ENCODE measurements around the gene LRRC75A. TPM values are rescaled to one million over a fixed set of nuclear protein-coding genes. Genes with fewer than 3 reads are reported as not detected.

LRRC75A gene
- total and polyA plus RNA-seq, 2 of the 8 experiments (the other 6 are each of a cell fraction or from before 2014, with no cell fraction given) = 9.7 to 9.9 TPM

DNA sequence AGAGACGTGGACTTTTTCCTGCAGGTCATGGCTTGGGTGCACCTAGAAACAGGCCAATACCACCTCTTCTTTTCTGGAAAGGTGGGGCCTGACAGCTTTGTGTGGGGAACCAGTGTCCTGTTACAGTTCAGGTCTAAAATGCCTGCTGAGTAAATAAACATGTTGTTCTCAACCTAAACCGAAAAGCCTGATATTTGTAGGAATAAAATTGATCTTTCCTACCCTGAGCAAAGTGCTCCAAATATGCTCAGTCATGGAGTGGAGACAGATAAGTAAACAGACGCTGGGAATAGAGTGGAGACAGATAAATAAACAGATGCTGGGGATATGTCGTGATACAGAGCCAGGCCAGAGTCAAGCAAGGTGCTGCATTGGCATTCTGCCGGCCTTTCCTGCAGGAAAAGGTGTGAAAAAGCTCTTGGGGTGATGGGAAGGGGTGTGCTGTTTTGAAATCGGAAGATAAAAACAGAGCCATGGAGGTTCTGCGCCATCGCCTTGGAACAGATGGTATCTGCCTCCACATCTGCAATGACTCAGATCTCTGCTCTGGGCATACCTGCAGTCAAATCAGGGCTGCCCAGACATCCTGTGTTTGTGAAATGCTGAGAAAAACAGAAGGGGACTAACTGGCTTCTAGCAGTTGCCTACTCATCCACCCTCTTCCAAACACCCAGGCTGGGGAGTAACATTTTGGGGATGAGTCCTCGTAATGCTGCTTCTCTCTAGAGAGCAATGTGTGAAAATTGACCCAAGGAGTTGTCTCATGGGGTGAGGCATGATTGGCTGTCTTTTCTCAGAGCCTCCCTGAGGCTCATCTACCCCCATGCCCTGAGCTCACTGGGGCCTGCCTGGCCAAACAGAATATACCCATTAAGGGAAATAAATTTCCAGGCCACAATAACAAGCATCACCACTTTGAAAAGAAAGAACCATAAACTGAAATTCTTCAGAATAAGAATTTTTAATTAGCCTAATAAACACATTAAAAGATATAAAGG lies 93.4 kb downstream of the LRRC75A start:
- no peak overlapping the region for H3K4me2 ChIP-seq (ENCODE audit: insufficient read depth in 1 of 2, low read depth in 2 of 2, low read length in 2 of 2)
- no peaks in the 10 kb centered on the region for H3K79me1 ChIP-seq (ENCODE audit: low read depth, low read length)
- no peak overlapping the region; the same call in 1 of the 2 replicates for H4K8ac ChIP-seq (ENCODE audit: extremely low read depth, insufficient read depth, low read length)
- no peaks in the 10 kb centered on the region for H3K23me2 ChIP-seq (ENCODE audit: low read depth, low read length)
- H2BK120ac ChIP-seq (replicated peaks; ENCODE audit: low read depth, low read length) = no peak overlapping the region
- CTCF ChIA-PET (ENCODE audit: partially characterized antibody) = interaction anchor here (0.9 to 1.0 kb wide), 2 partner anchors 19 to 43 kb away, joined by 3 to 4 read pairs; no protein-coding TSS in a partner anchor
- H3K23ac ChIP-seq (ENCODE audit: insufficient read length) = no peak overlapping the region
- H4K20me1 ChIP-seq (replicated peaks in 1 of 2; ENCODE audit: control insufficient read depth in 1 of 2, insufficient read depth in 2 of 2, low read length in 2 of 2) = no peaks in the 10 kb centered on the region
- no peaks in the 10 kb centered on the region for H3K27me3 ChIP-seq (replicated peaks in 1 of 4; ENCODE audit: control insufficient read depth in 3 of 4, extremely low read depth in 1 of 4, insufficient read depth in 3 of 4, low read length in 3 of 4)
- H3K79me2 ChIP-seq (ENCODE audit: control insufficient read depth in 1 of 2, insufficient read depth in 2 of 2, low read length in 2 of 2) = no peaks in the 10 kb centered on the region
- no peak overlapping the region for H2BK12ac ChIP-seq (ENCODE audit: low read depth, low read length)
- no peak overlapping the region for H2AK5ac ChIP-seq (ENCODE audit: low read depth, low read length)
- H2BK15ac ChIP-seq (ENCODE audit: low read length) = no peak overlapping the region
- H2AFZ ChIP-seq (ENCODE audit: low read length) = no peak overlapping the region
- 87% methylated on average over 8 of the region's 9 CpGs; no CpG with 5 or more reads in 1 of the 2 experiments for WGBS, 2 experiments (ENCODE audit: extremely low coverage in 1 of 2, insufficient coverage in 1 of 2, insufficient read length in 1 of 2, insufficient replicate concordance in 2 of 2, low coverage in 1 of 2, low lambda C conversion rate in 2 of 2, missing lambda C conversion rate in 1 of 2)
- H3K36me3 ChIP-seq (ENCODE audit: control insufficient read depth in 2 of 4, insufficient read depth in 4 of 4, low read length in 3 of 4) = no peaks in the 10 kb centered on the region
- FAIRE-seq (no peak), DNase-seq (ENCODE audit: low read depth in 1 of 2, low spot score in 2 of 2) (no peak)
- peaks cover 0 to 4% (median 3%) of the 10 kb centered on the region in 4 experiments; a peak in 3 of 7 replicates for H3K4me1 ChIP-seq (replicated peaks in 1 of 4; ENCODE audit: control insufficient read depth in 3 of 4, insufficient read depth in 4 of 4, low read length in 3 of 4)
- no peak overlapping the region for H2BK20ac ChIP-seq (ENCODE audit: low read length)
- H3K14ac ChIP-seq (ENCODE audit: insufficient read length) = no peak overlapping the region
- H2BK5ac ChIP-seq (ENCODE audit: low read depth, low read length) = no peak overlapping the region
- no peak overlapping the region; a peak in 1 of 7 replicates for H3K9ac ChIP-seq (replicated peaks in 1 of 4; ENCODE audit: extremely low read depth in 1 of 4, low read depth in 3 of 4, low read length in 3 of 4)
- no peak overlapping the region for H4K91ac ChIP-seq (replicated peaks; ENCODE audit: insufficient read length, low read length)
- no peak overlapping the region for H3K56ac ChIP-seq (replicated peaks; ENCODE audit: insufficient read length, low read depth, low read length)
- H3K9me3 ChIP-seq (ENCODE audit: insufficient read depth in 2 of 2, low read depth in 1 of 2, low read length in 1 of 2) = no peaks in the 10 kb centered on the region
- H3K18ac ChIP-seq (ENCODE audit: extremely low read depth, low read length) = peak overlapping the region; percentile 19
- H3K4me3 ChIP-seq (ENCODE audit: extremely low read depth in 1 of 4, insufficient read depth in 2 of 4, low read depth in 3 of 4, low read length in 4 of 4) = no peak overlapping the region
- H4K5ac ChIP-seq (ENCODE audit: insufficient read length, low read depth, low read length) = no peak overlapping the region
- no peak overlapping the region for H3K4ac ChIP-seq (replicated peaks; ENCODE audit: insufficient read length, low read depth, low read length)
- POLR2A ChIA-PET (ENCODE audit: partially characterized antibody) = interaction anchor here (1.2 to 2.6 kb wide), 2 partner anchors 8 to 13 kb away, joined by 4 to 7 read pairs; no protein-coding TSS in a partner anchor
- H3K27ac ChIP-seq (ENCODE audit: low read depth, low read length) = no peak overlapping the region; the same call in 1 of the 2 replicates
- TF ChIP-seq JUN (IDR thresholded peaks at IDR 0.05; ENCODE audit: low read depth, low read length) = no peak
- no peak for TF ChIP-seq HDAC6 (IDR thresholded peaks at IDR 0.05; ENCODE audit: low read depth, low read length)
- no peak for TF ChIP-seq EZH2 (IDR thresholded peaks at IDR 0.05; ENCODE audit: low read depth, low read length, severe bottlenecking)
- TF ChIP-seq TAF1 (IDR thresholded peaks at IDR 0.05; ENCODE audit: low read depth, low read length) = no peak
- TF ChIP-seq, protein P1, sequence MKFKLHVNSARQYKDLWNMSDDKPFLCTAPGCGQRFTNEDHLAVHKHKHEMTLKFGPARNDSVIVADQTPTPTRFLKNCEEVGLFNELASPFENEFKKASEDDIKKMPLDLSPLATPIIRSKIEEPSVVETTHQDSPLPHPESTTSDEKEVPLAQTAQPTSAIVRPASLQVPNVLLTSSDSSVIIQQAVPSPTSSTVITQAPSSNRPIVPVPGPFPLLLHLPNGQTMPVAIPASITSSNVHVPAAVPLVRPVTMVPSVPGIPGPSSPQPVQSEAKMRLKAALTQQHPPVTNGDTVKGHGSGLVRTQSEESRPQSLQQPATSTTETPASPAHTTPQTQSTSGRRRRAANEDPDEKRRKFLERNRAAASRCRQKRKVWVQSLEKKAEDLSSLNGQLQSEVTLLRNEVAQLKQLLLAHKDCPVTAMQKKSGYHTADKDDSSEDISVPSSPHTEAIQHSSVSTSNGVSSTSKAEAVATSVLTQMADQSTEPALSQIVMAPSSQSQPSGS (IDR thresholded peaks at IDR 0.05; ENCODE audit: low read length) = no peak
- no peak for TF ChIP-seq SP4 (IDR thresholded peaks at IDR 0.05; ENCODE audit: low read length)
- TF ChIP-seq CBX8 (IDR thresholded peaks at IDR 0.05; ENCODE audit: borderline replicate concordance, low read depth, low read length) = no peak
- TF ChIP-seq SIX5 (IDR thresholded peaks at IDR 0.05; ENCODE audit: low read depth, low read length) = no peak
- no peak for TF ChIP-seq SIRT6 (IDR thresholded peaks at IDR 0.05; ENCODE audit: low read length)
- TF ChIP-seq RBBP5 (IDR thresholded peaks at IDR 0.05; ENCODE audit: borderline replicate concordance, low read depth, low read length) = no peak

Measured in H1 (cell line).